K562 (cell line): ENCODE data around the gene OR10D3. TPM values are rescaled to one million over a fixed set of nuclear protein-coding genes. Genes with fewer than 3 reads are reported as not detected.

Source experiments
- DMBX1 ChIP-seq: fragments of 250-450 bp; sonication (Bioruptor Pico); IDR thresholded peaks from 2 replicates; pipeline ENCODE4 v1.8.0; 2022; ENCODE audit warnings: inconsistent platforms, mild to moderate bottlenecking, moderate library complexity, borderline replicate concordance
- EGR1 ChIP-seq: fragments of 450-650 bp; conservative IDR thresholded peaks from 2 replicates; pipeline ENCODE4 v1.6.1; 2017; ENCODE audit warnings: mild to moderate bottlenecking
- FUS ChIP-seq: fragments of 200-400 bp; formaldehyde crosslinking; optimal IDR thresholded peaks from 2 replicates; pipeline ENCODE3; 2017; ENCODE audit warnings: low read depth, low read length
- MTA1 ChIP-seq: fragments of 450-650 bp; IDR thresholded peaks from 2 replicates; pipeline ENCODE4 v1.6.1; 2017; ENCODE audit warnings: borderline replicate concordance
- ZNF184 ChIP-seq: sonication (generic); formaldehyde crosslinking; IDR thresholded peaks from 2 replicates; pipeline ENCODE4 v1.5.0; 2020; ENCODE audit warnings: missing genetic modification reagents
- ZNF197 ChIP-seq: fragments of 200-800 bp; sonication (Bioruptor generic); IDR thresholded peaks from 2 replicates; pipeline ENCODE4 v1.6.1; 2016; ENCODE audit warnings: low read depth, missing genetic modification characterization, missing compliant biosample characterization
- ZNF436 ChIP-seq: fragments of 250-450, 450-650 bp; sonication (Bioruptor Pico); formaldehyde crosslinking; IDR thresholded peaks from 2 replicates; pipeline ENCODE4 v1.7.0; 2020; ENCODE audit warnings: mild to moderate bottlenecking
- ZNF77 ChIP-seq: fragments of 250-450 bp; sonication (Bioruptor Pico); IDR thresholded peaks from 2 replicates; pipeline ENCODE4 v1.5.0; 2020
- ZSCAN29 ChIP-seq: fragments of 450-650 bp; IDR thresholded peaks from 2 replicates; pipeline ENCODE4 v1.6.1; 2017
- polyA plus RNA-seq, 8 experiments: library from polyadenylated mRNA; depleted of rRNA in 4 of 8; stranded (reverse) in 5 of 8; unstranded in 3 of 8; fragments of >200 nt; fragmentation: Nextera tagmentation in 2 of 8; fragmentation: Illumina TruSeq in 1 of 8; extraction: Ambion mirVana in 2 of 8; extraction: Trizol in 1 of 8; gene quantifications; 2 replicates each; pipeline versions ENCODE4 v1.2.1 to v1.2.3, GENCODE V29; 2011 to 2014; ENCODE audit warnings: inconsistent platforms in 1 of 8, missing spikeins in 1 of 8
- total RNA-seq, 7 experiments: library from RNA; depleted of rRNA in 6 of 7; stranded (reverse); fragments of >200 nt in 6 of 7; fragmentation: Illumina TruSeq in 2 of 7; extraction: Trizol in 2 of 7; gene quantifications; 2 replicates each; pipeline versions ENCODE4 v1.2.1 to v1.2.3, GENCODE V29; 2011 to 2021; ENCODE audit warnings: low replicate concordance in 1 of 7
- TF ChIP-seq, protein P1 (sequence below): fragments of 450-650 bp; IDR thresholded peaks from 2 replicates; pipeline ENCODE4 v1.6.1; 2016; ENCODE audit warnings: low read depth, mild to moderate bottlenecking, moderate library complexity
- TF ChIP-seq, protein P2 (sequence below), 2 experiments: fragments of 450-650 bp; formaldehyde crosslinking in 1 of 2; IDR thresholded peaks; 2 replicates each; pipeline versions ENCODE4 v1.4.0 to v1.6.1; 2014 to 2020; ENCODE audit warnings: mild to moderate bottlenecking in 2 of 2, borderline replicate concordance in 1 of 2, low read depth in 1 of 2
- TF ChIP-seq, protein P3 (sequence below): sonication (generic); formaldehyde crosslinking; IDR thresholded peaks from 2 replicates; pipeline ENCODE4 v1.8.0; 2022; ENCODE audit warnings: missing genetic modification reagents, mild to moderate bottlenecking, borderline replicate concordance
- TF ChIP-seq, protein P4 (sequence below): fragments of 250-450 bp; sonication (Bioruptor Pico); IDR thresholded peaks from 2 replicates; pipeline ENCODE4 v1.5.0; 2021
- TF ChIP-seq, protein P5 (sequence below): IDR thresholded peaks from 2 replicates; pipeline ENCODE4 v1.6.1; 2014; ENCODE audit warnings: antibody characterized with exemption

Gene OR10D3
- total and polyA plus RNA-seq, 9 of the 15 experiments (the other 6 are each of a cell fraction or from before 2014, with no cell fraction given): 0.07 to 2.9 (median 0.80) TPM; not detected in 1

DNA sequence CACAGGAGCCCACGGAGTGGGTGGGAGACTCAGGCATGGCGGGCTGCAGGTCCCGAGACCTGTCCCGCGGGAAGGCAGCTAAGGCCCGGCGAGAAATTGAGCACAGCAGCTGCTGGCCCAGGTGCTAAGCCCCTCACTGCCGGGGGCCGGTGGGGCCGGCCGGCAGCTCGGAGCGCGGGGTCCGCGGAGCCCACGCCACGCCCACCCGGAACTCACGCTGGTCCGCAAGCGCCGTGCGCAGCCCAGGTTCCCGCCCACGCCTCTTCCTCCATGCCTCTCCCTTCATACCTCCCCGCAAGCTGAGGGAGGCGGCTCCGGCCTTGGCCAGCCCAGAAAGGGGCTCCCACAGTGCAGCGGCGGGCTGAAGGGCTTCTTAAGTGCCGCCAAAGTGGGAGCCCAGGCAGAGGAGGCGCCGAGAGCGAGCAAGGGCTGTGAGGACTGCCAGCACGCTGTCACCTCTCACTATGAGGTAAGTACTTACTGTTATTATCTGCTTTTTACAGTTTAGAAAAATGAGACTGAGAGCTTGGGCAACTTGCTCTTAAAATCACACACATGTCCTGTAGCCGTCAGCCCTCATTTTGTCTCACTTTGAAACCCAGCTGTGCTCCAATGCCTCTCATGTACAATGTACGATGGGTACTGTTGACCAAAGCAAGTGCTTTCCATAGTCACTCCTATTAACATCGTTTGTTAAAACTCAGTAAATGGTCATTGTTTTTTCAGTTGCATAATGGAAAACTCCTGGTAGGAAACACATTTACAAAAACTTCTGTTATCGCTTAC is 12.2 kb upstream of the OR10D3 start (continued):
- TF ChIP-seq ZNF436: no peak
- TF ChIP-seq, protein P1, sequence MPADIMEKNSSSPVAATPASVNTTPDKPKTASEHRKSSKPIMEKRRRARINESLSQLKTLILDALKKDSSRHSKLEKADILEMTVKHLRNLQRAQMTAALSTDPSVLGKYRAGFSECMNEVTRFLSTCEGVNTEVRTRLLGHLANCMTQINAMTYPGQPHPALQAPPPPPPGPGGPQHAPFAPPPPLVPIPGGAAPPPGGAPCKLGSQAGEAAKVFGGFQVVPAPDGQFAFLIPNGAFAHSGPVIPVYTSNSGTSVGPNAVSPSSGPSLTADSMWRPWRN: no peak
- TF ChIP-seq, protein P2, sequence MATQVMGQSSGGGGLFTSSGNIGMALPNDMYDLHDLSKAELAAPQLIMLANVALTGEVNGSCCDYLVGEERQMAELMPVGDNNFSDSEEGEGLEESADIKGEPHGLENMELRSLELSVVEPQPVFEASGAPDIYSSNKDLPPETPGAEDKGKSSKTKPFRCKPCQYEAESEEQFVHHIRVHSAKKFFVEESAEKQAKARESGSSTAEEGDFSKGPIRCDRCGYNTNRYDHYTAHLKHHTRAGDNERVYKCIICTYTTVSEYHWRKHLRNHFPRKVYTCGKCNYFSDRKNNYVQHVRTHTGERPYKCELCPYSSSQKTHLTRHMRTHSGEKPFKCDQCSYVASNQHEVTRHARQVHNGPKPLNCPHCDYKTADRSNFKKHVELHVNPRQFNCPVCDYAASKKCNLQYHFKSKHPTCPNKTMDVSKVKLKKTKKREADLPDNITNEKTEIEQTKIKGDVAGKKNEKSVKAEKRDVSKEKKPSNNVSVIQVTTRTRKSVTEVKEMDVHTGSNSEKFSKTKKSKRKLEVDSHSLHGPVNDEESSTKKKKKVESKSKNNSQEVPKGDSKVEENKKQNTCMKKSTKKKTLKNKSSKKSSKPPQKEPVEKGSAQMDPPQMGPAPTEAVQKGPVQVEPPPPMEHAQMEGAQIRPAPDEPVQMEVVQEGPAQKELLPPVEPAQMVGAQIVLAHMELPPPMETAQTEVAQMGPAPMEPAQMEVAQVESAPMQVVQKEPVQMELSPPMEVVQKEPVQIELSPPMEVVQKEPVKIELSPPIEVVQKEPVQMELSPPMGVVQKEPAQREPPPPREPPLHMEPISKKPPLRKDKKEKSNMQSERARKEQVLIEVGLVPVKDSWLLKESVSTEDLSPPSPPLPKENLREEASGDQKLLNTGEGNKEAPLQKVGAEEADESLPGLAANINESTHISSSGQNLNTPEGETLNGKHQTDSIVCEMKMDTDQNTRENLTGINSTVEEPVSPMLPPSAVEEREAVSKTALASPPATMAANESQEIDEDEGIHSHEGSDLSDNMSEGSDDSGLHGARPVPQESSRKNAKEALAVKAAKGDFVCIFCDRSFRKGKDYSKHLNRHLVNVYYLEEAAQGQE (IDR thresholded peaks at IDR 0.05; ENCODE audit: borderline replicate concordance): peak; percentile 31; the same call in 1 of the 2 replicates
- TF ChIP-seq, protein P2 (CRISPR knock-in tag; IDR thresholded peaks at IDR 0.05; ENCODE audit: low read depth): peak; percentile 15; the same call in 1 of the 2 replicates
- TF ChIP-seq ZNF197: no peak
- TF ChIP-seq, protein P3, sequence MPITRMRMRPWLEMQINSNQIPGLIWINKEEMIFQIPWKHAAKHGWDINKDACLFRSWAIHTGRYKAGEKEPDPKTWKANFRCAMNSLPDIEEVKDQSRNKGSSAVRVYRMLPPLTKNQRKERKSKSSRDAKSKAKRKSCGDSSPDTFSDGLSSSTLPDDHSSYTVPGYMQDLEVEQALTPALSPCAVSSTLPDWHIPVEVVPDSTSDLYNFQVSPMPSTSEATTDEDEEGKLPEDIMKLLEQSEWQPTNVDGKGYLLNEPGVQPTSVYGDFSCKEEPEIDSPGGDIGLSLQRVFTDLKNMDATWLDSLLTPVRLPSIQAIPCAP (CRISPR knock-in tag): no peak
- TF ChIP-seq ZNF77 (CRISPR knock-in tag): no peak
- TF ChIP-seq EGR1: peak; percentile 97
- no peak for TF ChIP-seq DMBX1
- no peak for TF ChIP-seq MTA1
- TF ChIP-seq, protein P4, sequence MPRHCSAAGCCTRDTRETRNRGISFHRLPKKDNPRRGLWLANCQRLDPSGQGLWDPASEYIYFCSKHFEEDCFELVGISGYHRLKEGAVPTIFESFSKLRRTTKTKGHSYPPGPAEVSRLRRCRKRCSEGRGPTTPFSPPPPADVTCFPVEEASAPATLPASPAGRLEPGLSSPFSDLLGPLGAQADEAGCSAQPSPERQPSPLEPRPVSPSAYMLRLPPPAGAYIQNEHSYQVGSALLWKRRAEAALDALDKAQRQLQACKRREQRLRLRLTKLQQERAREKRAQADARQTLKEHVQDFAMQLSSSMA (CRISPR knock-in tag): no peak
- no peak for TF ChIP-seq ZNF184
- TF ChIP-seq FUS: no peak
- TF ChIP-seq, protein P5, sequence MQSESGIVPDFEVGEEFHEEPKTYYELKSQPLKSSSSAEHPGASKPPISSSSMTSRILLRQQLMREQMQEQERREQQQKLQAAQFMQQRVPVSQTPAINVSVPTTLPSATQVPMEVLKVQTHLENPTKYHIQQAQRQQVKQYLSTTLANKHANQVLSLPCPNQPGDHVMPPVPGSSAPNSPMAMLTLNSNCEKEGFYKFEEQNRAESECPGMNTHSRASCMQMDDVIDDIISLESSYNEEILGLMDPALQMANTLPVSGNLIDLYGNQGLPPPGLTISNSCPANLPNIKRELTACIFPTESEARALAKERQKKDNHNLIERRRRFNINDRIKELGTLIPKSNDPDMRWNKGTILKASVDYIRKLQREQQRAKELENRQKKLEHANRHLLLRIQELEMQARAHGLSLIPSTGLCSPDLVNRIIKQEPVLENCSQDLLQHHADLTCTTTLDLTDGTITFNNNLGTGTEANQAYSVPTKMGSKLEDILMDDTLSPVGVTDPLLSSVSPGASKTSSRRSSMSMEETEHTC: no peak
- no peak for TF ChIP-seq ZSCAN29
